KOPT-K1 (cell line): Measurements from ENCODE around the gene TEKT1.
"Not testable (repeated sequence)": the region's sequence is repeated elsewhere in the genome, so short reads cannot be mapped to it uniquely, and the experiment has no call there.

Source experiments
- H3K27ac ChIP-seq: fragments of 200-600 bp; sonication (generic); 2 replicates; pipeline ENCODE4 v1.5.1; 2016; ENCODE audit warnings: antibody characterized with exemption, mild to moderate bottlenecking, low read depth, low read length; ENCODE audit not compliant: poor library complexity, severe bottlenecking
- H3K36me3 ChIP-seq: fragments of 200-600 bp; sonication (generic); 2 replicates; pipeline ENCODE4 v1.5.1; 2017; ENCODE audit warnings: antibody characterized with exemption, mild to moderate bottlenecking, low read length, moderate library complexity; ENCODE audit not compliant: insufficient read depth
- H3K9me3 ChIP-seq: fragments of 200-600 bp; sonication (generic); 2 replicates; pipeline ENCODE4 v1.5.1; 2017; ENCODE audit warnings: antibody characterized with exemption, low read length, mild to moderate bottlenecking; ENCODE audit not compliant: insufficient read depth, poor library complexity, severe bottlenecking

Gene TEKT1

DNA sequence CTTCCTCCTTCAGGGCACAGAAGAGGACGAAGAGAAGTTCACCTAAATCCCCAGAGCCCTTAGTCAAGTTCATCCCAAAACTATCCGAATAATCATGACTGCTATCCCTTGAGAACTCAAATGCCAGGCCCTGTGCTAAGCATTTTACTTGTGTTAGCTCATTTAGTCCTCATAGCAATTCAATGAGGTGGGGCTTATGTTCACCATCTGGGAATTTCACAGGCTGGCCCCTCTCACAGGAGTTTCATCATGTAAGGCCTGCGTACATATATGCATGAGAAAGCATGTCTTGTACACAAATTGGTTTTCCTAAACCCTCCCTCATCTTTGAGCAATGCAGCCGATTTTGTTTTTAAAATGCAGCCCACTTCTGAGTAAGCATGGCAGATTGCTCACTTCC lies 12.9 kb upstream of the TEKT1 start:
- not testable (repeated sequence) for H3K36me3 ChIP-seq, H3K27ac ChIP-seq
- peaks cover 13% of the 10 kb centered on the region for H3K9me3 ChIP-seq

DNA sequence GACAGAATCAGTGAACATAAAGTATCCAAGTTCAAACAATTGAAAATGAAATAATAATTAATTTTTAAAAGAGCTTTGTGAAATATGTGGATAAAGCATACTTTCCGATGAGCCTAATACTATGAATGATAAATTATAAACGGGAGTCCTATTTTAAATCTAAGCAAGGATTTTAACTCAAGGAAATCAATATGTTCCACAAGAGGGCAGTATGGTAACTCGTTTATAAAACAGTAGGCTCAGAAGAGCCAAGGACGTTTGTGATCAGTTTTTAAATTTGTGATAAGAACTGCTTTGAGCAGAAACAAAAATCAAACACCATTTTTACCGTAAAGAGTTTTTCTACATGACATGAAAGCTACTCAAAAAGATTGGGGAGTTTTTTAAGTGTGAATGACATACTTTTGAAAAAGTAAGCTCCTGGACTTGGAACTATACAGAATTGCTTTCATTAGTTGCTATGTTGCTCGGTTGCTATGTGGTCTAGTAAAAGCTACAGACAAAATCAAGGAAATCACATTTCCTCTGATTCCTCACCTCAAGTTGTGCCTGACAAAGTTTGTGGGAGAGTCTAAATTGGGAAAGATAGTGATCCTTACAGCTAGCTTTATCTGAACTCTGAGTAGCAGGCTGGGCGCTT lies 11.8 kb upstream of the TEKT1 start:
- H3K27ac ChIP-seq = no peak overlapping the region
- peaks cover 10% of the 10 kb centered on the region for H3K9me3 ChIP-seq

DNA sequence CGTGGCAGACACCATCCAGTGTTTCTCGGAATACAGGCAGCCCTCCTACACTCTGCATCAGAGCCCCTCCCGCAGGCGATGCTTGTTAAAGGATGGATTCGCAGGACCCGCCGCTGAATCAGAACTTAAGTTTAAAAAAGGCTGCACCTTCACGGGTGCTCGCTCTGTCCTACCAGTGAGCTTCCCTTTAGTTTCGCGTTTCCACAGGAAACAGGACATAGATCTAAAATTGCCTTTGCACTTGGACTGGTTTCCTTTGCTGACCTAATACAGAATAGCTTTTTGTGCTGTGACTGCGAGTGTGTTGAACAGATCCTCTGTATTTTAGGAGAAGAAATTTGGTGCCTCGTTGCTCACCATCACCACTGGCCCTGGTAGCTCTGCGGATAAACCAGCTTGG lies 10.2 kb upstream of the TEKT1 start:
- not testable (repeated sequence) for H3K9me3 ChIP-seq, H3K27ac ChIP-seq, H3K36me3 ChIP-seq

More for the DNA sequence above, 11.8 kb upstream of the TEKT1 start:
- no peaks in the 10 kb centered on the region for H3K36me3 ChIP-seq

DNA sequence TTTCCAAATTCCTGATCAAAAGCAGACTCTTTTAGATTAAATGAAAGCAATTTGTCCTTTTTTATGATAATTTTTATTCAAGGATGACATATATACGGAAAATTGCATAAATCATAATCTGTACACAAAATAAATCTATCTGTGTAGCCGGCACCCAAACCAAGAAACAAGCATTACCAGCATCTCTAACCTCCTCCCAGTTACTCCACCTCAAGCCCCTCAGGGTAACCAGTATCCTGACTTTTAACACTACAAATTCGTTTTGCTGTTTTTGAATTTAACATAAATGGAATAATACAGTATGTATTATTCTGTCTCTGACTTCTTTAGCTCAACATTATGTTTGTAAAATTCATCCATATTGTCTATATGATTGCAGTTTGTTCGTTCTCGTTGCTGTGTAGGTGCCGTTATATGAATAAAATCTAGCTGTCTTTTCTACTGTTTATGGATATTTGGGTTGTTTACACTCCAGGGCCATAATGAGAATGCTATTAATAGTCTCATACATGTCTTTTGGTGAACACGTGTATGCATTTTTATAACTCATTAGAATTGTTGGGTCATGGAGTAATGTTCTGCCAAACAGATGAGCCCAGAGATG lies 1.0 kb downstream of the TEKT1 start:
- no peaks in the 10 kb centered on the region for H3K36me3 ChIP-seq
- H3K27ac ChIP-seq = no peak overlapping the region
- H3K9me3 ChIP-seq = peaks cover 8% of the 10 kb centered on the region

DNA sequence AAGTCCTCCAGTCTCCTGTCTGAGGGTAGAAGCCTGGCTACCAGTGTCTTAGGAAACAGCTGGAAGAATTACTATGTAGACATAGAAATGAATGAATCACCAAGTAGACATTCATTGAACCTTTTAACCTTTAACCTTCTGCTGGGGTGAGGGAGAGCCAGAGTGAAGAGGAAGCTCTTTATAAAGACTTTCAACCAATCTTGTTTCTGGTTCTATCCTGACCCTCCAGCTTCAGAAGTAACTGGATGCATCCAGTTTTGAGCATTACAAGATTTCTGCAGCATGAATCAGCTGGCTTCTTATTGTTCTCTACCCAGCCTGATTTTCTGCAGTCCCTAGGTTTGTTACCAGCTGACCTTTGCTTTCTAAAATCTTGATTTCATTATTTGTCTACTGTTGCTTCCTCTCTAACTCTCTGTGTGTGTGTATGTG lies 8.5 kb downstream of the TEKT1 start:
- no peak overlapping the region for H3K27ac ChIP-seq
- H3K36me3 ChIP-seq = no peaks in the 10 kb centered on the region
- no peaks in the 10 kb centered on the region for H3K9me3 ChIP-seq

DNA sequence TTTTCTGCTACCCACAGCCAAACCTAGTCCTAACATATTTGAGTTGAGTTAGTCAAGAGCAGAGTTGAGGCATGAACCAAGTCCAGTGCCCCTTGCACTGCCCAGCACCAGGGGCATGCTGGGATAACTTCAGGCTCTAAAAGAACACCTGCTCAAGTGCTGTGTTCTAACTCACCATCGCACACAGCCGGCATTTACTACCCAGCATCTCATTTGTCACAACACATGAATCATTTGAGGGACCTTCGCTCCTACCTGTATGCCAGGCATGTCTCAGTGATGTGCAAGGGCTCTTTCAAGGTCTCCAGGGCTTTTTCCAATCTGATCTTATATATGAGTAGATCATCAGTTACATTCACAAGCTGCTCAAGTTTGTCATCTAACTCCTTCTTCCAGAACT lies 12.6 kb downstream of the TEKT1 start:
- no peaks in the 10 kb centered on the region for H3K9me3 ChIP-seq
- H3K27ac ChIP-seq = no peak overlapping the region
- H3K36me3 ChIP-seq = no peaks in the 10 kb centered on the region

DNA sequence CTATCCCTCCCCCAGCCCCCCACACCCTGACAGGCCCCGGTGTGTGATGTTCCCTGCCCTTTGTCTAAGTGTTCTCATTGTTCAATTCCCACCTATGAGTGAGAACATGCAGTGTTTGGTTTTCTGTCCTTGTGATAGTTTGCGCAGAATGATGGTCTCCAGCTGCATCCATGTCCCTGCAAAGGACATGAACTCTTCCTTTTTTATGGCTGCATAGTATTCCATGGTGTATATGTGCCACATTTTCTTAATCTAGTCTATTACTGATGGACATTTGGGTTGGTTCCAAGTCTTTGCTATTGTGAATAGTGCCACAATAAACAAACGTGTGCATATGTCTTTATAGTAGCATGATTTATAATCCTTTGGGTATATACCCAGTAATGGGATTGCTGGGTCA lies 15.2 kb downstream of the TEKT1 start:
- not testable (repeated sequence) for H3K9me3 ChIP-seq, H3K36me3 ChIP-seq, H3K27ac ChIP-seq

DNA sequence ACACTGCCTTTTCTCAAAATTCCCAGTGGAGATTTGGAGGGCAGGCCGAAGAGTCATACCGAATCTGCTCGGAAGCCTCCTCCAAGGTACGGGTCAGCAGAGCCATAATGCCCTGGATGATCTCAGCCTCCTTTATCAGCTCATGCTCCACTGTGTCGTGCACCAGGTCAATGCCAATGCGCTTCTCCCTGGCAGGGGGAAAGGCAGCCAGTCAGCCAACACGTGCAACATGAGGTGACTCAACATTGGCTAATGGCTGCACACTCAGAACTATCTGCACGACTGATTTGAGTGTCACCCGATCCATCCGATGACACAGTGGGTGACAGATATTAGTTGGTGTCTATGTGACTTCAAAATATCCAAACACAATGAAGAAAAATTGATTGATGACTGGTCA lies 15.8 kb downstream of the TEKT1 start:
- Histone ChIP-seq H3K36me3 (no peaks in the 10 kb centered on the region), H3K9me3 (no peaks in the 10 kb centered on the region), H3K27ac (no peak overlapping the region)

DNA sequence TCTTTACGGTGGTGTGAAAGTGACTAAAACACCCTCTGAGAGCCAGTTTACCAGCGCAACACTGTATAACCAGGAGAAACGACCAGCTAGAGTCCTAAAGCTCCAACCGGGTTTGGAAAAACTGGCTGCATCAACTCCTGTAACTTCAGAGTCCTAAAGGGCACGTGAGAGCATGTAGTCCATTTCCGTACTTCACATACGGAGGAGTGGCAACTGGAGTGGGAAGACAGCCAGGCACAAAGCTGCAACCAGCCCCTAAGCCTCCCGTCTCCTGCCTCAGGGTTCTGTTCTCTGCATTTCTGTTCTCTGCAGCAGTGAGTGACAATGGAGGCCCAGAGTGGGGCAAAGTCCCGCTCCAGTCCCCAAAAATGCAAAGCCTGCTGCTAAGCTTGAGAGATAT lies 19.2 kb downstream of the TEKT1 start:
- Histone ChIP-seq H3K36me3 (no peaks in the 10 kb centered on the region), H3K27ac (no peak overlapping the region), H3K9me3 (peaks cover 5% of the 10 kb centered on the region)

DNA sequence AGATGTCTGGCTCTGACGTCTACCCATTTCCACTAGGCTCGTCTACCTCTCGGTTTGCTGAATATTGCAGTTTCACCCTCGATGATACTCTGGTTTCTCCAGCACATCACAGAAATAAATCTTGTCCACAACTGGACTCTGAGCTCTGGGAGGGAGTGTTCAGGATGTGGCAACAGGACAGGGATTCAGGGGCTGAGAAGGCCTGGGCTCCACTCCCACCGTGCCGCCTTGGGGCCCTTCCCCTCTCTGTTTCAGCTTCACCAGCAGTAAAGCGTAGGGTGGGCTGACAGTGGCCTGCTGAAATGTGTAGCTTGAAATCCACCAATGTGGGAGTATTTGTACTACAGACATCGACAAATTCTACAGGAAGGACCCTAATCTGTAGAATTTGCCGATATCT lies 20.0 kb downstream of the TEKT1 start:
- Histone ChIP-seq H3K27ac (no peak overlapping the region), H3K36me3 (no peaks in the 10 kb centered on the region), H3K9me3 (peaks cover 5% of the 10 kb centered on the region)

DNA sequence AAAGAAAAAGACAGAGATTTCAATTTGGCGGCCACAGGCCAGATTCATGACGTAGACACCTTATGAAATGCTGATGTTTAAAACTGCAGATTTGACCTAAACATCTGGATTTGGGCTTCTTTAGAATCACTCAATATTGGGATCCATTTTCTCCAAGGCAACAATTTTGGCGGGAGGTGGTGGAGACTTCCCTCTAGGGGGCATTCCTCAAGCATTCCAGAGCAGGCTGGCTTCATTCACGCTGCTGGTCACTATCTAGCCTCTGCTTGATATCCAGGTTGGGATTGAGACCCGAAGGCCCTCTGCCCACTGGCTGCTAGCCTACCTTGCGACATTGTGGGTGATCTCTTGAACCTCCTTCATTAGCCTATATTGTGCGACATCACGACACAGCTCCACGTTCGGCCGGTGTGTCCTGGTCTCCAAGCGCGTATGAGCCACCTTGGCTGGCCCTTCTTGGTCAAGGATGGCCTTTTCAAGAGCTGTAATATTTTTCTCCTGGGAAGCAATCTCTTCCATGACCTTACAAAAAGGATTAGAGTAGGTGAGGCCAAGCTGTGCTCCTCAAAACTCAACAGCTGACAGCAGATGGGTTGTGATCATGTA lies 31.0 kb downstream of the TEKT1 start:
- H3K9me3 ChIP-seq = no peaks in the 10 kb centered on the region
- no peaks in the 10 kb centered on the region for H3K36me3 ChIP-seq
- H3K27ac ChIP-seq = no peak overlapping the region

DNA sequence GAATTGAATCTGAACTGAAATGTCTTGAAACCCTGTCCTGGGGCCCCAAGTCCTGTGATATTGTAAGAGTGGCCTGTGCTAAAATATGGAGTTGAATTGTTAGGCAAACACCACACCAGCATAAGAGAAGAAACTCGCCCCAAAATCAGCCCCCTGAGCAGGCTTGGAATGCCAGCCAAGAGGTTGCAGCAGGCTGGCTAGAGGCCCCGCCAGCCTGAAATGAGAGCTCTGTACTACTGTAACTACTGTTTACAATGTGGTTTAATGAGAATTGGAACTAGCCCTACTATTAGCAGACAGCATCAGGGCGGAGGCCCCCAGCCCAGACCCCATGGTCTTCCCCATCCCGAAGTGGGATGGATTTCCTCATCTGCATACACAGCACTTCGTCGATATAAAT lies 31.8 kb downstream of the TEKT1 start:
- H3K36me3 ChIP-seq = no peaks in the 10 kb centered on the region
- no peaks in the 10 kb centered on the region for H3K9me3 ChIP-seq
- H3K27ac ChIP-seq = no peak overlapping the region

DNA sequence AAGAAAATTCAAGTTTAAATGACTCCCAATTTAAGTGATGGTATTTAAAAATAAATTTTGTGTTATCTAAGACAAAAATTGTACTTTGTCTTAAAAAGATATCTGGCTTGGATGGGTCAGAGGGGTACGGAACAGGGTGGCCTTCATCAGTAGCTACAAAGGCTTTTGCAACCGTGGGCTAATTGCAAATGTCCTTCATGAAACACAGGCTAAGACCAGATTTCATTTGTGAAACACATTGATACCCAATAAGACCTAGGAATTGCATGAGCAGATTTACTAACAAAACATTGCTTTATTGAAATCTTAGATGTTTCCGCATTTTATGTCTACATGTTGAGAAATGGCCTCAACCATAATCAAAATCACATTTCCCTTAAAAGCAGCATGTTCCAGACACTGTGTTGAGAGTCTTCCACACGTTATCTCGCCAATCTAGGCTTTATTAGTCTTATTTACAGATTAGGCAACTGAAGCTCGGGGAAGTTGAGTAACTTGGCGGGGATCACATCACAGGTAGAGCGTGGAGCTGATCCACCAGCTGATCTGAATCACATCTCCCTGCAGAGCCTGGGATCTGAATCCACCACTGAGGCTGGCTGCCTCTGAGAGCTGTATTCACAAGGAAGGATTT lies 33.7 kb downstream of the TEKT1 start:
- Histone ChIP-seq H3K27ac (no peak overlapping the region), H3K36me3 (no peaks in the 10 kb centered on the region), H3K9me3 (no peaks in the 10 kb centered on the region)

DNA sequence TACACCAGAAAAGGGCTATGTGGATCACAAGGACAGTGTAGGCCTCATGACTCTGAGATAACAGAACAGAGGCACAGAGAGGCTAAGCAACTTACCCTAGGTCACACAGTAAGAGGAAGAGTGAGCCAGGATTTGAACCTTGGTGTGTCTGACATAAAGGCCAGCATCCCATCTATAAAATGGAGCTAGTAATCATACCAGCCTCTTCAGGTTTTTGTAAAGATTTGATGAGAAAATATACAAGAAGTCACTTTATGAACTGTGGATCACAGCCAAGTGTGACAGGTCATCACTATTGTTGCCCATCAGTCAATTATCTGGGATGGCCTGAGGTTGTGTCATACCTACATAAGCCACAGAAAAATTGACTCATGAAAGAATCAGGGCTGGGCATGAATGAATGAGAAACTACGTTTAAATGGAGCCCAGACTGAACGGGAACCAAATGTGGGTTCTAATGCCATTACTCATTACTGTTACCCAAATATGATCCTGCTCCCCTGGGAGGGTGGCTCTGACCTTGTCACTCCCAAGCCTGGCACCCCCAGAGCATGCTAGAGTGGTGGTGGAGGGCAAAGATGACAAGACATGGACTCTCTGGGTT lies 34.5 kb downstream of the TEKT1 start:
- no peak overlapping the region for H3K27ac ChIP-seq

More for the DNA sequence above, 34.5 kb downstream of the TEKT1 start:
- no peaks in the 10 kb centered on the region for H3K9me3 ChIP-seq
- no peaks in the 10 kb centered on the region for H3K36me3 ChIP-seq
